K562 (cell line): ENCODE measurements around the gene MINDY4. TPM values are rescaled to one million over a fixed set of nuclear protein-coding genes. Genes with fewer than 3 reads are reported as not detected.
A peak's percentile ranks its signal among the peaks of the same experiment; 100 is the strongest.

Experiments
- ATAC-seq: fragments of 200-7000 bp; cut with Tn5 transposase; 3 replicates; pipeline ENCODE4 v1.9.1; 2020; ENCODE audit warnings: moderate library complexity
- BruUV-seq: library from RNA; stranded (reverse); fragments of 400-500 nt; replicated peaks from 2 replicates; lab custom pipeline; 2021; lab: Mats Ljungman, UMichigan
- CTCF ChIA-PET: fragments of 300-600 bp; formaldehyde crosslinking; extraction: SDS; loops from one replicate; lab custom pipeline; 2021; ENCODE audit warnings: low intra/inter-chr PET ratio; lab: Yijun Ruan, JAX
- POLR2A ChIA-PET: fragments of 300-600, 350-650 bp; sonication (Branson Sonifier 250); formaldehyde crosslinking; extraction: SDS; loops from one replicate; lab custom pipeline; 2021; ENCODE audit warnings: antibody characterized with exemption, inconsistent platforms; lab: Yijun Ruan, JAX
- DNase-seq, 4 experiments: peaks; one replicate each; pipeline versions ENCODE4 v3.0.0 to v3.0.0-alpha.2; 2011 to 2018; ENCODE audit warnings: low spot score in 3 of 4, mixed read lengths in 3 of 4; ENCODE audit errors: extremely low read depth in 1 of 4
- FAIRE-seq: peaks from 2 replicates; lab custom pipeline; 2011; peaks lifted over from hg19 to GRCh38; lab: Jason Lieb, UNC
- H2AFZ ChIP-seq: 2 replicates; pipeline ENCODE4 v1.6.0; 2011; ENCODE audit warnings: low read depth, low read length, control low read depth, inconsistent platforms
- H3K27ac ChIP-seq: fragments of 200-600 bp; 3 replicates; pipeline ENCODE4 v1.8.0; 2011; ENCODE audit warnings: low read depth, mild to moderate bottlenecking, control low read depth, inconsistent platforms, low read length, moderate library complexity, mixed read lengths; ENCODE audit errors: extremely low read depth
- H3K27me3 ChIP-seq, 2 experiments: fragments of 300-600 bp in 1 of 2; 2 replicates in 1 of 2; 3 replicates in 1 of 2; pipeline versions ENCODE4 v1.6.0 to v1.8.0; 2011; ENCODE audit warnings: inconsistent platforms in 2 of 2, low read length in 2 of 2, mild to moderate bottlenecking in 1 of 2, mixed read lengths in 1 of 2, moderate library complexity in 1 of 2; ENCODE audit not compliant: control insufficient read depth in 2 of 2, insufficient read depth in 2 of 2
- H3K36me3 ChIP-seq: fragments of 300-600 bp; 3 replicates; pipeline ENCODE4 v1.8.0; 2011; ENCODE audit warnings: mild to moderate bottlenecking, low read length, inconsistent platforms; ENCODE audit not compliant: control insufficient read depth, insufficient read depth
- H3K4me1 ChIP-seq, 2 experiments: fragments of 200-600 bp in 1 of 2; replicated peaks in 1 of 2; 2 replicates in 1 of 2; 3 replicates in 1 of 2; pipeline versions ENCODE4 v1.5.1 to v1.8.0; 2011; ENCODE audit warnings: inconsistent platforms in 2 of 2, low read length in 2 of 2, mild to moderate bottlenecking in 1 of 2, mixed read lengths in 1 of 2, moderate library complexity in 1 of 2; ENCODE audit not compliant: control insufficient read depth in 2 of 2, insufficient read depth in 2 of 2
- H3K4me2 ChIP-seq: 2 replicates; pipeline ENCODE4 v1.6.1; 2011; ENCODE audit warnings: low read length, control low read depth, inconsistent platforms, mixed read lengths; ENCODE audit not compliant: insufficient read depth
- H3K4me3 ChIP-seq: fragments of 200-600 bp; sonication (generic), shearing (Covaris generic); 2 replicates; pipeline ENCODE4 v1.5.1; 2016; ENCODE audit warnings: control low read depth, inconsistent platforms
- H3K79me2 ChIP-seq: fragments of 200-600 bp; 3 replicates; pipeline ENCODE4 v1.8.0; 2011; ENCODE audit warnings: low read length, inconsistent platforms; ENCODE audit not compliant: control insufficient read depth, insufficient read depth
- H3K9ac ChIP-seq, 2 experiments: 2 replicates each; pipeline versions ENCODE4 v1.6.0 to v1.6.1; 2011; ENCODE audit warnings: low read depth in 2 of 2, low read length in 2 of 2, control low read depth in 1 of 2, inconsistent platforms in 1 of 2, mild to moderate bottlenecking in 1 of 2, mixed read lengths in 1 of 2; ENCODE audit not compliant: insufficient read depth in 1 of 2
- H3K9me1 ChIP-seq: one replicate; pipeline ENCODE4 v1.6.0; 2011; ENCODE audit warnings: inconsistent platforms, mild to moderate bottlenecking, low read length, moderate library complexity; ENCODE audit not compliant: control insufficient read depth, insufficient read depth
- H3K9me3 ChIP-seq: replicated peaks from 2 replicates; pipeline ENCODE4 v1.5.1; 2011; ENCODE audit warnings: low read depth, low read length, inconsistent platforms; ENCODE audit not compliant: control insufficient read depth, insufficient read depth
- H4K20me1 ChIP-seq: replicated peaks from 2 replicates; pipeline ENCODE4 v1.6.1; 2011; ENCODE audit warnings: low read length, inconsistent platforms, mixed read lengths; ENCODE audit not compliant: control insufficient read depth, insufficient read depth
- DNMT1 ChIP-seq: fragments of 450-650 bp; IDR thresholded peaks from 2 replicates; pipeline ENCODE4 v1.6.1; 2016; ENCODE audit warnings: antibody characterized with exemption, mild to moderate bottlenecking
- ELF4 ChIP-seq: fragments of 450-650 bp; formaldehyde crosslinking; IDR thresholded peaks from 2 replicates; pipeline ENCODE4 v1.4.0; 2022; ENCODE audit warnings: missing genetic modification characterization
- FOXA1 ChIP-seq: fragments of 450-650 bp; IDR thresholded peaks from 2 replicates; pipeline ENCODE4 v1.6.1; 2016; ENCODE audit warnings: mild to moderate bottlenecking, borderline replicate concordance
- GATAD2B ChIP-seq: fragments of 450-650 bp; IDR thresholded peaks from 2 replicates; pipeline ENCODE4 v1.6.1; 2017; ENCODE audit warnings: mild to moderate bottlenecking, borderline replicate concordance
- LCOR ChIP-seq: sonication (generic); formaldehyde crosslinking; IDR thresholded peaks from 2 replicates; pipeline ENCODE4 v1.8.0; 2022; ENCODE audit warnings: mild to moderate bottlenecking, missing genetic modification reagents
- ZBTB1 ChIP-seq: sonication (generic); formaldehyde crosslinking; IDR thresholded peaks from 2 replicates; pipeline ENCODE4 v1.8.1; 2023; ENCODE audit warnings: missing genetic modification reagents, low read depth, mild to moderate bottlenecking, borderline replicate concordance
- ZNF263 ChIP-seq: sonication (generic); formaldehyde crosslinking; IDR thresholded peaks from 2 replicates; pipeline ENCODE4 v1.8.0; 2022; ENCODE audit warnings: mild to moderate bottlenecking, missing genetic modification reagents, borderline replicate concordance
- ZNF583 ChIP-seq: fragments of 250-450 bp; sonication (Bioruptor Pico); IDR thresholded peaks from 2 replicates; pipeline ENCODE4 v1.4.0; 2020
- WGBS: fragments of 100-300 bp; shearing (Covaris generic); methylation state at CpG from one replicate; pipeline ENCODE4 v1.1.6; 2016; ENCODE audit warnings: low coverage, mixed read lengths; ENCODE audit not compliant: insufficient coverage; ENCODE audit errors: missing lambda C conversion rate; 5-methylcytosine and 5-hydroxymethylcytosine counted together
- in situ Hi-C: fragments of 300-500 bp; cut with MboI; formaldehyde crosslinking; loops from 4 replicates; pipeline ENCODE4 v1.15.0; 2018; ENCODE audit warnings: inconsistent platforms, mixed read lengths
- intact Hi-C: fragments of 100-400 bp; cut with micrococcal nuclease; formaldehyde crosslinking; loops from 2 replicates; pipeline ENCODE4 v1.14.2; 2022
- polyA plus RNA-seq, 8 experiments: library from polyadenylated mRNA; depleted of rRNA in 4 of 8; stranded (reverse) in 5 of 8; unstranded in 3 of 8; fragments of >200 nt; fragmentation: Nextera tagmentation in 2 of 8; fragmentation: Illumina TruSeq in 1 of 8; extraction: Ambion mirVana in 2 of 8; extraction: Trizol in 1 of 8; gene quantifications; 2 replicates each; pipeline versions ENCODE4 v1.2.1 to v1.2.3, GENCODE V29; 2011 to 2014; ENCODE audit warnings: inconsistent platforms in 1 of 8, missing spikeins in 1 of 8
- total RNA-seq, 7 experiments: library from RNA; depleted of rRNA in 6 of 7; stranded (reverse); fragments of >200 nt in 6 of 7; fragmentation: Illumina TruSeq in 2 of 7; extraction: Trizol in 2 of 7; gene quantifications; 2 replicates each; pipeline versions ENCODE4 v1.2.1 to v1.2.3, GENCODE V29; 2011 to 2021; ENCODE audit warnings: low replicate concordance in 1 of 7
- TF ChIP-seq, protein P1 (sequence below): sonication (generic); formaldehyde crosslinking; IDR thresholded peaks from 2 replicates; pipeline ENCODE4 v1.9.0; 2022; ENCODE audit warnings: mild to moderate bottlenecking, missing genetic modification reagents
- TF ChIP-seq, protein P2 (sequence below): sonication (generic); formaldehyde crosslinking; IDR thresholded peaks from 2 replicates; pipeline ENCODE4 v1.8.0; 2022; ENCODE audit warnings: missing genetic modification reagents, mild to moderate bottlenecking, moderate library complexity, borderline replicate concordance
- TF ChIP-seq, protein P3 (sequence below): fragments of 450-650 bp; formaldehyde crosslinking; IDR thresholded peaks from 2 replicates; pipeline ENCODE4 v1.4.0; 2020; ENCODE audit warnings: mild to moderate bottlenecking, moderate library complexity

Gene MINDY4
- total and polyA plus RNA-seq, 9 of the 15 experiments (the other 6 are each of a cell fraction or from before 2014, with no cell fraction given): 2.1 to 16.7 (median 11.0) TPM

DNA sequence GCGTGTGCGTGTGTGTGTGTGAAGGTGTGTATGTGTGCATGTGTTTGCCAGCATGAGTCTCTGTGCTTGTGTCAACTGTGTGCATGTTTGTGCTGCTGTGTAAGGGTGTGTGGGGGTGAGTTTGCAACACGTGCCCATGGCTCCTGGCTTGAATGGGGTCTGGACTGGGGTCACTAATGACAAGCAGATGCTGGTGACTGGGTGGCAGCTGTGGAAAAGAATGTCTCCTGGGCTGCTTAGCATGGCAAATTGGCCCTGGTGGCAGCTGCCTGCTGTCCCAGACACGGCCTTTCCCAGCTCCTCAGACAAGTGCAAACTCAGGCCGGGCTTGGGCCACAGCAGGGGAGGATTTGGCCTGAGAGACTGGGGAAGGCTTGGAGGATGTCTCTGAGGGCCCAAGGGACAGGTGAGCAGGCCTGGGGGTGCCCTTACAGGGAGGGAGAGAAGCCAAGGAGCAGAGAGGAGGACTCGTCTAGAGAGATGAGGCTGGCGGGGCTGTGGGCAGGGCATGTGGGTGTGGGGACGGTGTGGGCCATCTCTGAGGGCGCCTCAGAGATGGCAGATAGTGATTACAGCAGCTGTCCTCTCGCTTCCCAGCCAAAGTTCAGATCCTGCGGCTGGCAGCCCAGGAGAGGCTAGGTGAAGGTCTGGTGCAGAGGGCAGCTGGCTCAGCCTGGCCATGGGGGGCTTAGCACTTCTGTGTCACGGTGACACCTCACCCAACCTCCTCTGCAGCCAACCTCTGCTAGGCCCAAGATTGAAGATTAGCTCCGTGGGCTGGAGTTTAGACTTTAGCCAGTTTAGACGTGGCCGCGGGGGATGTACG, 142.0 kb downstream of the MINDY4 start:
- no peaks in the 10 kb centered on the region for H3K36me3 ChIP-seq
- peak overlapping the region; percentile 20 to 87; a peak in 3 of 4 replicates for H3K9ac ChIP-seq
- ChIA-PET CTCF (no interaction called here), POLR2A (interaction anchor here (0.6 to 1.4 kb wide), 4 partner anchors 14 to 60 kb away, joined by 3 to 5 read pairs (median 3); no protein-coding TSS in a partner anchor)
- no peaks in the 10 kb centered on the region for H3K9me1 ChIP-seq
- H3K4me3 ChIP-seq: no peak overlapping the region
- in situ Hi-C loops: no loop called here
- H2AFZ ChIP-seq: 0 out of 2 replicates have a peak overlapping the region, but pooled peaks have one; percentile 13
- H4K20me1 ChIP-seq: no peaks in the 10 kb centered on the region
- TF ChIP-seq ZBTB1 (0 out of 2 replicates have a peak, but pooled peaks have one; percentile 27), FOXA1 (no peak), ELF4 (CRISPR knock-in tag) (peak; percentile 52; the same call in 1 of the 2 replicates), DNMT1 (no peak), LCOR (CRISPR knock-in tag) (0 out of 2 replicates have a peak, but pooled peaks have one; percentile 18), ZNF583 (peak; percentile 74; the same call in 1 of the 2 replicates), GATAD2B (no peak), ZNF263 (CRISPR knock-in tag) (0 out of 2 replicates have a peak, but pooled peaks have one; percentile 9)
- TF ChIP-seq, protein P1, sequence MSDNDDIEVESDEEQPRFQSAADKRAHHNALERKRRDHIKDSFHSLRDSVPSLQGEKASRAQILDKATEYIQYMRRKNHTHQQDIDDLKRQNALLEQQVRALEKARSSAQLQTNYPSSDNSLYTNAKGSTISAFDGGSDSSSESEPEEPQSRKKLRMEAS (CRISPR knock-in tag): no peak
- TF ChIP-seq, protein P2, sequence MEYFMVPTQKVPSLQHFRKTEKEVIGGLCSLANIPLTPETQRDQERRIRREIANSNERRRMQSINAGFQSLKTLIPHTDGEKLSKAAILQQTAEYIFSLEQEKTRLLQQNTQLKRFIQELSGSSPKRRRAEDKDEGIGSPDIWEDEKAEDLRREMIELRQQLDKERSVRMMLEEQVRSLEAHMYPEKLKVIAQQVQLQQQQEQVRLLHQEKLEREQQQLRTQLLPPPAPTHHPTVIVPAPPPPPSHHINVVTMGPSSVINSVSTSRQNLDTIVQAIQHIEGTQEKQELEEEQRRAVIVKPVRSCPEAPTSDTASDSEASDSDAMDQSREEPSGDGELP: 0 out of 2 replicates have a peak, but pooled peaks have one; percentile 27
- TF ChIP-seq, protein P3, sequence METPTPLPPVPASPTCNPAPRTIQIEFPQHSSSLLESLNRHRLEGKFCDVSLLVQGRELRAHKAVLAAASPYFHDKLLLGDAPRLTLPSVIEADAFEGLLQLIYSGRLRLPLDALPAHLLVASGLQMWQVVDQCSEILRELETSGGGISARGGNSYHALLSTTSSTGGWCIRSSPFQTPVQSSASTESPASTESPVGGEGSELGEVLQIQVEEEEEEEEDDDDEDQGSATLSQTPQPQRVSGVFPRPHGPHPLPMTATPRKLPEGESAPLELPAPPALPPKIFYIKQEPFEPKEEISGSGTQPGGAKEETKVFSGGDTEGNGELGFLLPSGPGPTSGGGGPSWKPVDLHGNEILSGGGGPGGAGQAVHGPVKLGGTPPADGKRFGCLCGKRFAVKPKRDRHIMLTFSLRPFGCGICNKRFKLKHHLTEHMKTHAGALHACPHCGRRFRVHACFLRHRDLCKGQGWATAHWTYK (CRISPR knock-in tag): 0 out of 2 replicates have a peak, but pooled peaks have one; percentile 24
- H3K79me2 ChIP-seq: no peaks in the 10 kb centered on the region; the same call in 2 of the 3 replicates
- no peaks in the 10 kb centered on the region for H3K9me3 ChIP-seq
- ATAC-seq: no peak
- DNase-seq: no peak
- intact Hi-C loops: no loop called here
- H3K4me1 ChIP-seq: peaks cover 60 to 87% of the 10 kb centered on the region in 2 experiments
- WGBS: 45% methylated on average over 17 of the region's 17 CpGs
- peak; percentile 15 for FAIRE-seq
- H3K27ac ChIP-seq: no peak overlapping the region
- H3K4me2 ChIP-seq: peak overlapping the region; percentile 45
- no TSS peak for BruUV-seq
- H3K27me3 ChIP-seq: no peaks in the 10 kb centered on the region
